ENCODE data around the gene LGMN. TPM values are rescaled to one million over a fixed set of nuclear protein-coding genes. Genes with fewer than 3 reads are reported as not detected.
"Not testable (repeated sequence)": the region's sequence is repeated elsewhere in the genome, so short reads cannot be mapped to it uniquely, and the experiment has no call there.

The LGMN gene
- total RNA-seq, 1 experiment from 2014 or later, result 37.2 TPM

GRCh38 chr14:92768795-92769194 lies 20.4 kb upstream of the LGMN start:
- in situ Hi-C loops (cut with HindIII; ENCODE audit: low pct_unique_long_range_greater_than_20kb, low sequenced_read_pairs) (no loop called here), intact Hi-C loops (cut with micrococcal nuclease; ENCODE audit: unreplicated experiment) (no loop called here)
- H3K4me3 ChIP-seq (ENCODE audit: low read depth in 2 of 2, low read length in 2 of 2), result no peak overlapping the region
- H3K27ac ChIP-seq (ENCODE audit: low read length), result no peak overlapping the region
- no peak for DNase-seq (ENCODE audit: low read depth, low spot score)
- H3K36me3 ChIP-seq (ENCODE audit: control insufficient read depth, insufficient read depth, low read length), result no peaks in the 10 kb centered on the region
- no TSS peak for BruUV-seq (replicated peaks)
- ATAC-seq, result no peak
- H3K4me1 ChIP-seq (ENCODE audit: control insufficient read depth, insufficient read depth, low read length), result no peaks in the 10 kb centered on the region
- H3K27me3 ChIP-seq (ENCODE audit: control insufficient read depth, insufficient read depth, low read length), result no peaks in the 10 kb centered on the region
- no peak for TF ChIP-seq REST (IDR thresholded peaks at IDR 0.05; ENCODE audit: insufficient read depth in 1 of 2, low read depth in 2 of 2, low read length in 1 of 2)
- no peak for TF ChIP-seq POLR2AphosphoS5 (IDR thresholded peaks at IDR 0.05; ENCODE audit: low read depth, low read length)
- TF ChIP-seq SIN3A (IDR thresholded peaks at IDR 0.05; ENCODE audit: borderline replicate concordance, insufficient read depth, low read depth, low read length), result no peak
- no peak for TF ChIP-seq CTCF (IDR thresholded peaks at IDR 0.05)
- no peak for TF ChIP-seq TCF7L2 (IDR thresholded peaks at IDR 0.05; ENCODE audit: low read depth, low read length)
- no peaks in the 10 kb centered on the region for H3K9me3 ChIP-seq (ENCODE audit: control insufficient read depth, insufficient read depth, low read depth, low read length)
- ChIA-PET CTCF (no interaction called here), POLR2A (interaction anchor here (0.7 kb wide), 1 partner anchor 161 kb away, joined by 3 read pairs; no protein-coding TSS in a partner anchor)

DNA sequence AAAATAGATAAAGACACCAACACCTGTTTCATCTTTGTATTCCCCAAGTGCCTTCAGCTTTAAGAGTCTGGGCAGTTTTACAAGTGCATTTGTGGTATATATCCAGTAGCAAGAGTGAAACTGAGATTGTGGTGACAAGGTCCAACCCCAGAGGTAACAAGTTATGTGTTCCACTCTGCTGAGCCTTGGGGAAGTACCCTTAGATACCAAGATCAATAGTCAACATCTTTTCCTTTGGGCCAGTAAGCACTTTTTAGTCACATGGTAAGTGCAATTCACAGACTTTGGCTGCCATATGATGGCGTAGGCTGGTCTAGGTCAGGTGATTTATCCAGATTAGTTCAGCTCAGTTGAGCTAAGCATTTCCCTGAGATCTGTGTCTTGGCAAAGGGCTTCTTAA lies 19.8 kb upstream of the LGMN start:
- H3K27me3 ChIP-seq (ENCODE audit: control insufficient read depth, insufficient read depth, low read length); BruUV-seq (replicated peaks); DNase-seq (ENCODE audit: low read depth, low spot score); H3K9me3 ChIP-seq (ENCODE audit: control insufficient read depth, insufficient read depth, low read depth, low read length); ATAC-seq; H3K27ac ChIP-seq (ENCODE audit: low read length); intact Hi-C loops (cut with micrococcal nuclease; ENCODE audit: unreplicated experiment); H3K4me3 ChIP-seq (ENCODE audit: low read depth in 2 of 2, low read length in 2 of 2); CTCF ChIA-PET; H3K4me1 ChIP-seq (ENCODE audit: control insufficient read depth, insufficient read depth, low read length); H3K36me3 ChIP-seq (ENCODE audit: control insufficient read depth, insufficient read depth, low read length); in situ Hi-C loops (cut with HindIII; ENCODE audit: low pct_unique_long_range_greater_than_20kb, low sequenced_read_pairs): not testable (repeated sequence)
- POLR2A ChIA-PET, result interaction anchor here (0.7 kb wide), 1 partner anchor 20 kb away, joined by 3 read pairs; the partner anchor contains the start of gene LGMN

DNA sequence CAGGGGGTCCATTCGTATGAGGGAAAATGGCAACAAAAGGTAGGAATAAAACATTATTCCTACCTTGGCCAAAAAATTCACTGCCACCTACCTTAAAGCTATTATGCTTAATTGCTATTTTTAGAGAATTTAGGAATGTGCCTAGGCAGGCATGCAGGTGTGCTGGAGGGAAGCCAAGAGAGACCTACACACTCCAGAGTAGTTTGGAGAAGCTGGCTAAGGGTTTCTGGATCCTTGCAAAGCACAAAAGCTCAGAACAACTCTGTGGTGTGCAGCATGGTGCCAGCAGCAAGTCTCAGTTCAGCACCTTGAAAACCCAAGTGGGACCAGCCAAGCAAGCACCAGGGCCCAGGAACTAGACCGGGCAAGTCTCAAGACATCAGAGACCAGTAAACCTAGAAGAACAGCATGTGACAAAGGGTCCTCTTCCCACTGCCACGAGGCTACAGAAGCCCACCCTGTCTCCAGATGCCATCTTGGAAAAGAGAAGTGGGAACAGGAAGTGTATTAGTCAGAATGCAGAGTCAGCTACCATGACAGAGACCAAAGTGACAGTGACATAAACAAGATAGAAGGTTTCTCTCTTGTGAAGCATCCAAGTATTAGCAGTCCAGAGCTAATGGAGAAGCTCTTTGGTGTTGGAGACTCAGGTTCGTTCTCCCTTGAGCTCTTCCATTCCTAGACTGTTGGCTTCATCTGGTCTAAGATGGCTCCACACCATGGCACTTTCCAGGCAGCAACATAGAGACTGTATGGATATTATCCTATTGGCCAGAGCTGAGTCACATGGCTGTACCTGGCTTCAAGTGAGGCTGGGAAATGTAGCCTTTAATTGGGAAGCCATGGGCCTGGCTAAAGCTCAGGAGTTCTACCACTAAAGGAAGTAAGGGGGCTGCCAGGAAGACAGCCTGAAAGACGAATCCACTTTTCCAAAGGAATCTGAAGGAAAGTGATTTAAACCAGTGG lies 15.5 kb upstream of the LGMN start:
- ATAC-seq; CTCF ChIA-PET; intact Hi-C loops (cut with micrococcal nuclease; ENCODE audit: unreplicated experiment); DNase-seq (ENCODE audit: low read depth, low spot score); POLR2A ChIA-PET; H3K27me3 ChIP-seq (ENCODE audit: control insufficient read depth, insufficient read depth, low read length); H3K36me3 ChIP-seq (ENCODE audit: control insufficient read depth, insufficient read depth, low read length); H3K4me3 ChIP-seq (ENCODE audit: low read depth in 2 of 2, low read length in 2 of 2); H3K4me1 ChIP-seq (ENCODE audit: control insufficient read depth, insufficient read depth, low read length); H3K27ac ChIP-seq (ENCODE audit: low read length); BruUV-seq (replicated peaks); in situ Hi-C loops (cut with HindIII; ENCODE audit: low pct_unique_long_range_greater_than_20kb, low sequenced_read_pairs); H3K9me3 ChIP-seq (ENCODE audit: control insufficient read depth, insufficient read depth, low read depth, low read length): not testable (repeated sequence)

Data from Panc1 (cell line).